Spleen (tissue), 7 donors: ENCODE data around the gene SOX30.

Experiments used
- POLR2A ChIP-seq, 3 donors: fragments of 450-650 bp; IDR thresholded peaks; one replicate each; pipeline ENCODE4 v1.5.1; 2017; ENCODE audit warnings: antibody characterized with exemption in 3 of 3, mild to moderate bottlenecking in 1 of 3
- TF ChIP-seq, protein P1 (sequence below), 11 experiments: fragments of 200-600 bp in 7 of 11; fragments of 450-650 bp in 4 of 11; sonication (generic) in 4 of 11; IDR thresholded peaks in 8 of 11; conservative IDR thresholded peaks in 3 of 11; 1 replicate in 7 of 11; 2 replicates in 4 of 11; pipeline versions ENCODE4 v1.4.0 to v1.8.0; 2016 to 2021; ENCODE audit warnings: antibody characterized with exemption in 11 of 11, inconsistent platforms in 4 of 11, mild to moderate bottlenecking in 1 of 11
- donor health status: DM: no; HTN: no; CAD: no; lungs with moderate emphysema.
- donor health status: DM: no; HTN: no; CAD: no.
- donor health status: DM: no; HTN: no; CAD: no.

- no peak for TF ChIP-seq POLR2A (IDR thresholded peaks at IDR 0.05)
- TF ChIP-seq, protein P1, sequence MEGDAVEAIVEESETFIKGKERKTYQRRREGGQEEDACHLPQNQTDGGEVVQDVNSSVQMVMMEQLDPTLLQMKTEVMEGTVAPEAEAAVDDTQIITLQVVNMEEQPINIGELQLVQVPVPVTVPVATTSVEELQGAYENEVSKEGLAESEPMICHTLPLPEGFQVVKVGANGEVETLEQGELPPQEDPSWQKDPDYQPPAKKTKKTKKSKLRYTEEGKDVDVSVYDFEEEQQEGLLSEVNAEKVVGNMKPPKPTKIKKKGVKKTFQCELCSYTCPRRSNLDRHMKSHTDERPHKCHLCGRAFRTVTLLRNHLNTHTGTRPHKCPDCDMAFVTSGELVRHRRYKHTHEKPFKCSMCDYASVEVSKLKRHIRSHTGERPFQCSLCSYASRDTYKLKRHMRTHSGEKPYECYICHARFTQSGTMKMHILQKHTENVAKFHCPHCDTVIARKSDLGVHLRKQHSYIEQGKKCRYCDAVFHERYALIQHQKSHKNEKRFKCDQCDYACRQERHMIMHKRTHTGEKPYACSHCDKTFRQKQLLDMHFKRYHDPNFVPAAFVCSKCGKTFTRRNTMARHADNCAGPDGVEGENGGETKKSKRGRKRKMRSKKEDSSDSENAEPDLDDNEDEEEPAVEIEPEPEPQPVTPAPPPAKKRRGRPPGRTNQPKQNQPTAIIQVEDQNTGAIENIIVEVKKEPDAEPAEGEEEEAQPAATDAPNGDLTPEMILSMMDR (IDR thresholded peaks at IDR 0.05 in 8 of 11, conservative IDR thresholded peaks at IDR 0.05 in 3 of 11), result peak in 1 of 11 experiments; percentile 8
Measured at GRCh38 chr5:157582731-157583620, 69.3 kb downstream of the SOX30 start.
